SK-N-SH (cell line): ENCODE data around the gene OR2T10.

Experiments used
- CHD2 ChIP-seq: fragments of 150-350 bp; IDR thresholded peaks from 2 replicates; pipeline ENCODE4 v1.6.1; 2018; ENCODE audit warnings: low read length; ENCODE audit not compliant: partially characterized antibody
- NRF1 ChIP-seq: IDR thresholded peaks from 2 replicates; pipeline ENCODE4 v1.6.1; 2012; ENCODE audit warnings: low read depth, mild to moderate bottlenecking, low read length
- RAD21 ChIP-seq: IDR thresholded peaks from 2 replicates; pipeline ENCODE4 v1.6.1; 2012; ENCODE audit warnings: mild to moderate bottlenecking, low read length
- SMC3 ChIP-seq: IDR thresholded peaks from 2 replicates; pipeline ENCODE4 v1.6.1; 2012; ENCODE audit warnings: low read depth, low read length, improper control_type of control experiment
- YY1 ChIP-seq: IDR thresholded peaks from 2 replicates; pipeline ENCODE4 v1.4.0; 2012; ENCODE audit warnings: low read depth, mild to moderate bottlenecking
- TF ChIP-seq, protein P1 (sequence below): fragments of 200-600 bp; sonication (generic); IDR thresholded peaks from 2 replicates; pipeline ENCODE4 v1.6.1; 2017; ENCODE audit warnings: antibody characterized with exemption, mild to moderate bottlenecking, moderate library complexity
- TF ChIP-seq, protein P2 (sequence below): fragments of 150-350 bp; IDR thresholded peaks from 2 replicates; pipeline ENCODE4 v1.6.1; 2017; ENCODE audit warnings: antibody characterized with exemption, low read length, low read depth, borderline replicate concordance
- TF ChIP-seq, protein P3 (sequence below): IDR thresholded peaks from 2 replicates; pipeline ENCODE4 v1.4.0; 2012; ENCODE audit warnings: low read depth

DNA sequence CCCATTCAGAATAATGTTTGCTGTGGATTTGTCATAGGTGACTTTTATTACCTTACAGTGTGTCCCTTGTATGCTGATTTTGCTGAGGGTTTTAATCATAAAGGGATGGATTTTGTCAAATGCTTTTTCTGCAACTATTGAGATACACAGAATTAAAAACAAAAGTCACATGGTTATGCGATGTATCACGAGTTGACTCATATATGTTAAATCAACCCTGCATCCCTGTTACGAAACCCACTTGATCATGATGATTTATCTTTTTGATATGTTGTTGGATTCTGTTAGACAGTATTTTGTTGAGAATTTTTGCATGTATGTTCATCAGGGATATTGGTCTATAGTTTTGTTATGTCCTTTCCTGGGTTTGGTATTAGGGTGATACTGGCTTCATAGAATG lies 12.2 kb downstream of the OR2T10 start:
- TF ChIP-seq, protein P1, sequence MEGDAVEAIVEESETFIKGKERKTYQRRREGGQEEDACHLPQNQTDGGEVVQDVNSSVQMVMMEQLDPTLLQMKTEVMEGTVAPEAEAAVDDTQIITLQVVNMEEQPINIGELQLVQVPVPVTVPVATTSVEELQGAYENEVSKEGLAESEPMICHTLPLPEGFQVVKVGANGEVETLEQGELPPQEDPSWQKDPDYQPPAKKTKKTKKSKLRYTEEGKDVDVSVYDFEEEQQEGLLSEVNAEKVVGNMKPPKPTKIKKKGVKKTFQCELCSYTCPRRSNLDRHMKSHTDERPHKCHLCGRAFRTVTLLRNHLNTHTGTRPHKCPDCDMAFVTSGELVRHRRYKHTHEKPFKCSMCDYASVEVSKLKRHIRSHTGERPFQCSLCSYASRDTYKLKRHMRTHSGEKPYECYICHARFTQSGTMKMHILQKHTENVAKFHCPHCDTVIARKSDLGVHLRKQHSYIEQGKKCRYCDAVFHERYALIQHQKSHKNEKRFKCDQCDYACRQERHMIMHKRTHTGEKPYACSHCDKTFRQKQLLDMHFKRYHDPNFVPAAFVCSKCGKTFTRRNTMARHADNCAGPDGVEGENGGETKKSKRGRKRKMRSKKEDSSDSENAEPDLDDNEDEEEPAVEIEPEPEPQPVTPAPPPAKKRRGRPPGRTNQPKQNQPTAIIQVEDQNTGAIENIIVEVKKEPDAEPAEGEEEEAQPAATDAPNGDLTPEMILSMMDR: no peak
- TF ChIP-seq RAD21 (no peak), NRF1 (no peak), YY1 (no peak), CHD2 (no peak), SMC3 (no peak)
- TF ChIP-seq, protein P2, sequence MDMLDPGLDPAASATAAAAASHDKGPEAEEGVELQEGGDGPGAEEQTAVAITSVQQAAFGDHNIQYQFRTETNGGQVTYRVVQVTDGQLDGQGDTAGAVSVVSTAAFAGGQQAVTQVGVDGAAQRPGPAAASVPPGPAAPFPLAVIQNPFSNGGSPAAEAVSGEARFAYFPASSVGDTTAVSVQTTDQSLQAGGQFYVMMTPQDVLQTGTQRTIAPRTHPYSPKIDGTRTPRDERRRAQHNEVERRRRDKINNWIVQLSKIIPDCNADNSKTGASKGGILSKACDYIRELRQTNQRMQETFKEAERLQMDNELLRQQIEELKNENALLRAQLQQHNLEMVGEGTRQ: no peak
- TF ChIP-seq, protein P3, sequence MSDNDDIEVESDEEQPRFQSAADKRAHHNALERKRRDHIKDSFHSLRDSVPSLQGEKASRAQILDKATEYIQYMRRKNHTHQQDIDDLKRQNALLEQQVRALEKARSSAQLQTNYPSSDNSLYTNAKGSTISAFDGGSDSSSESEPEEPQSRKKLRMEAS: no peak
